BE2C (cell line): ENCODE data around the gene KCNMA1.
"Not testable (repeated sequence)": the region's sequence is repeated elsewhere in the genome, so short reads cannot be mapped to it uniquely, and the experiment has no call there.

ENCODE experiments used
- DNase-seq: peaks from one replicate; pipeline ENCODE4 v3.0.0-alpha.2; 2020
- H3K27me3 ChIP-seq: fragments of 250-450 bp; sonication (Bioruptor Pico); 2 replicates; pipeline ENCODE4 v1.5.1; 2020; ENCODE audit warnings: mild to moderate bottlenecking
- H3K36me3 ChIP-seq: fragments of 250-450 bp; sonication (Bioruptor Pico); 2 replicates; pipeline ENCODE4 v1.5.1; 2020; ENCODE audit warnings: mild to moderate bottlenecking
- H3K4me1 ChIP-seq: fragments of 250-450 bp; sonication (Bioruptor Pico); 2 replicates; pipeline ENCODE4 v1.5.1; 2020
- H3K4me3 ChIP-seq: 2 replicates; pipeline ENCODE4 v1.5.1; 2011; ENCODE audit warnings: low read depth, low read length
- H3K9me3 ChIP-seq: fragments of 250-450 bp; sonication (Bioruptor Pico); 2 replicates; pipeline ENCODE4 v1.5.1; 2020
- TF ChIP-seq, protein P1 (sequence below): IDR thresholded peaks from 2 replicates; pipeline ENCODE4 v1.5.1; 2012; ENCODE audit warnings: mild to moderate bottlenecking, low read depth, low read length

Gene KCNMA1

DNA sequence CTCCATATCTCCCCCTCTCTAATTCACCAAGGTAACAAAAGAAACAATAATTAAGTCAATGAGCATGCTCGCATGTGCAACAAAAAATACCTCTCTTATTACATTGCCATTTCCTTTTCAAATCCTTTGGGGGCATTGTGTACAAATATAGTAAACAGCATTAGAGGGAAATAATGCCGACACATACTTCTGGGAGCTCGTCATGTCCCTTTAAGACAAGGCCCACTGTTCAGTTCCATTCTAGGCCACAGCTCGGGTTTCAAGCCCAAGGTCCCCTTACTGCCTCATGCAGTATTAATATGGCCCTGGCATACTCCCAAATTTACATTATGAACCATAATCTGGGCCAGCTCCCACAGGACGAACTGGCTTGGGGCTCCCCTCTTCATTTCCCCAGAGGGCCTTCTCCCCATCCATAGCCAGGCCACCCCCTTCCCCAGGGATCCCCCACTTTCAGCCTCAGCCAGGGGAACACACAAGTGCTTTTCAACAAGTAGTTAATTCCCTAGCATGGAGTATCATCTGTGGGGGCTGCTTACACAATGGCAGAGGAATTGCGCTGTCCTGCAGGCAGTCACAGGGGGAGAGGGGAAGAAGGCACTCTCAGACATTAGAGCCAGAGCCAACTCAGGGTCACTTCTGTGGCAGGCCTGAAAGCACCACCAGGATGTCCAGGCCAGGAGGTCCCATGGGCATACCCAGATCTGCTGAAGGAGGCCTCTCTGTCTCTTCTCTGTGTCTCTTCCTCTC lies 110.6 kb downstream of the KCNMA1 start:
- DNase-seq: no peak
- Histone ChIP-seq H3K4me1 (peaks cover 16% of the 10 kb centered on the region), H3K9me3 (no peaks in the 10 kb centered on the region), H3K36me3 (no peaks in the 10 kb centered on the region), H3K27me3 (no peaks in the 10 kb centered on the region), H3K4me3 (no peak overlapping the region)
- TF ChIP-seq, protein P1, sequence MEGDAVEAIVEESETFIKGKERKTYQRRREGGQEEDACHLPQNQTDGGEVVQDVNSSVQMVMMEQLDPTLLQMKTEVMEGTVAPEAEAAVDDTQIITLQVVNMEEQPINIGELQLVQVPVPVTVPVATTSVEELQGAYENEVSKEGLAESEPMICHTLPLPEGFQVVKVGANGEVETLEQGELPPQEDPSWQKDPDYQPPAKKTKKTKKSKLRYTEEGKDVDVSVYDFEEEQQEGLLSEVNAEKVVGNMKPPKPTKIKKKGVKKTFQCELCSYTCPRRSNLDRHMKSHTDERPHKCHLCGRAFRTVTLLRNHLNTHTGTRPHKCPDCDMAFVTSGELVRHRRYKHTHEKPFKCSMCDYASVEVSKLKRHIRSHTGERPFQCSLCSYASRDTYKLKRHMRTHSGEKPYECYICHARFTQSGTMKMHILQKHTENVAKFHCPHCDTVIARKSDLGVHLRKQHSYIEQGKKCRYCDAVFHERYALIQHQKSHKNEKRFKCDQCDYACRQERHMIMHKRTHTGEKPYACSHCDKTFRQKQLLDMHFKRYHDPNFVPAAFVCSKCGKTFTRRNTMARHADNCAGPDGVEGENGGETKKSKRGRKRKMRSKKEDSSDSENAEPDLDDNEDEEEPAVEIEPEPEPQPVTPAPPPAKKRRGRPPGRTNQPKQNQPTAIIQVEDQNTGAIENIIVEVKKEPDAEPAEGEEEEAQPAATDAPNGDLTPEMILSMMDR: no peak

DNA sequence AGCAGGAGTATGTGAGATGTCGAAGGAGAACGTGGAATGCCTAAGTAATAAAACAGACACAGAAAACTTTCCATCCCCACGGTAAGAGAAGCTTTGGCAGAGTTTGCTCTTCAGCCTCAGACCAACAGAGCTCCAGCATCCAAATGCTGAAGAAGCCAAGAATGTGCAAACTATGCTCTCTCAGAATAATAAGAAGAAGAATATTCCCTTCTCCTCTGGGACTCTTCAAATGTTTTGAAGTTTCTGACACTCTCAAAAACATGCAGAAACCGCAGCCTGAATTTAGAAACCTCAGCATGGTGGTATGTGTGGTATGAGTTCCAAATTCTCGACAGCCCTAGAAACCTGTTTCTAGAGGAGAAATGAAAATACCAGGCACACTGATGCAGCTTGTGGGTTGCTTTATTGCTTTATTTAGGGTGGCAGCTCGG lies 113.3 kb downstream of the KCNMA1 start:
- TF ChIP-seq, protein P1: no peak
- H3K9me3 ChIP-seq: no peaks in the 10 kb centered on the region
- no peak for DNase-seq
- H3K27me3 ChIP-seq: no peaks in the 10 kb centered on the region
- H3K4me3 ChIP-seq: no peak overlapping the region
- no peaks in the 10 kb centered on the region for H3K36me3 ChIP-seq
- H3K4me1 ChIP-seq: peaks cover 2% of the 10 kb centered on the region; the same call in 1 of the 2 replicates

DNA sequence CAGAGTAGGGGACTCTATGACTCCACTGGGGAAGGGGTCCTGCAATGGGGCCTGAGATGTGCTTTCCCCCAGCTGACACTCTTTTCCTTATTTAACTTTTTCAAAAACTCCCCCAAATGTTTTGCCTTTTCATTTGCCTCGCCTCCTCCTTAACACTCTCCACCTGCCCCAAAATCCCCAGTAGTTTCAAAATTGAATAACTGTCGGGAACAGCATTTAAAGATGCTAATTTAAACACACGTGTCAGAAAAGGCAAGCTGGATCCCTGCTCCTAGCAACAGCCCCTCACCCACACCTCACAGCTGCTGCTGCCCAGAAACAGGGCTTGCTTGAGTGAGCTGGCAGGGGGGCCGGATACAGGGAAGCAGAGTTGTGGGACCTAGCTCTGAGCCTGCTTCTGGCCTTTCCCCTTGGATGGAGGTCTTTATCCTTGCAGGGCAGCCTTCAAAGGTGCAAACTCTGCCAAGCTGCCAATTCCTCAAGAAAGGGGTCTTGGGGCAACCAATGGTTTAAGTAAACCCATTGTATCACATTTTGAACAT lies 115.3 kb downstream of the KCNMA1 start:
- H3K4me1 ChIP-seq: peaks cover 2% of the 10 kb centered on the region; the same call in 1 of the 2 replicates
- no peaks in the 10 kb centered on the region for H3K27me3 ChIP-seq

DNA sequence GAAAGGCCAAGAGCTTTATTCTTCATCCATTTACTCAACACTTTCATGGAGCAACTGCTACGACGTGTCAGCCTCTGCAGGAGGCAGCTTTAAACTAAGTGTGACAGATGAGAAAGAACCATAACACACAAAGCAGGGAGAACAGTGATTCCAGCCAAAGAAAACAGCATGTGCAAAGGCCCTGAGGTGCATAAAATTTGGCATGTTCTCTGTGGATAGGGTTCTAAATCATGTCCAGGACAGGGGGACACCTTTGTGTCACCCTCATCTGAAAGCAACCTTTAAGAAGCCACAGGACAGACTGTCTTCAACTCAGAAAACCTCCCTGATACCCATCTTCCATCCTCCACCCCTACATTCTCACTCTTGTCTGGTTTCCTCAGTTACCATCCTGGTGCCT lies 116.6 kb downstream of the KCNMA1 start:
- no peaks in the 10 kb centered on the region for H3K27me3 ChIP-seq
- TF ChIP-seq, protein P1: no peak
- H3K9me3 ChIP-seq: no peaks in the 10 kb centered on the region
- no peak for DNase-seq
- H3K4me1 ChIP-seq: no peaks in the 10 kb centered on the region
- H3K4me3 ChIP-seq: no peak overlapping the region
- H3K36me3 ChIP-seq: no peaks in the 10 kb centered on the region

More for the DNA sequence above, 115.3 kb downstream of the KCNMA1 start:
- H3K9me3 ChIP-seq: no peaks in the 10 kb centered on the region
- DNase-seq: no peak
- H3K36me3 ChIP-seq: no peaks in the 10 kb centered on the region
- TF ChIP-seq, protein P1: no peak
- H3K4me3 ChIP-seq: no peak overlapping the region

DNA sequence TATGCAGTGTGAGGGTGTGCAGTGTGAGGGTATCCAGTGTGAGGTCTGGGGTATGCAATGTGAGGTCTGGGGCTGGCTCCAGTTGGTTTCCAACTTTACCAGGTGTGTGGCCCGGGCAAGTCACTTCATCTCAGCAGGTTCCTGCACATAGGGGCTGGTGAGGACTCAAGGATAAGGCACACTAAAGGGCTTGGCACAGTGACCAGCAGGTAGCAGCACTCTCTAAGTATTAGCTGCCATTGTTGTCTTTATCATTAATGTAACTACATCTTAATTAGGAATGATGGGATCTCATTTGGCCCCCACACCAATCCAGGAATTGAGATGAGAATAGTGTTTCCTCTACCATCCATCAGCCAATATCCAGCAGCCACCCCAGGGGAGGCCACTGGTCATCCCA lies 117.3 kb downstream of the KCNMA1 start:
- Histone ChIP-seq H3K4me3 (no peak overlapping the region), H3K27me3 (no peaks in the 10 kb centered on the region), H3K36me3 (no peaks in the 10 kb centered on the region), H3K4me1 (no peaks in the 10 kb centered on the region), H3K9me3 (no peaks in the 10 kb centered on the region)
- no peak for DNase-seq
- TF ChIP-seq, protein P1: no peak

DNA sequence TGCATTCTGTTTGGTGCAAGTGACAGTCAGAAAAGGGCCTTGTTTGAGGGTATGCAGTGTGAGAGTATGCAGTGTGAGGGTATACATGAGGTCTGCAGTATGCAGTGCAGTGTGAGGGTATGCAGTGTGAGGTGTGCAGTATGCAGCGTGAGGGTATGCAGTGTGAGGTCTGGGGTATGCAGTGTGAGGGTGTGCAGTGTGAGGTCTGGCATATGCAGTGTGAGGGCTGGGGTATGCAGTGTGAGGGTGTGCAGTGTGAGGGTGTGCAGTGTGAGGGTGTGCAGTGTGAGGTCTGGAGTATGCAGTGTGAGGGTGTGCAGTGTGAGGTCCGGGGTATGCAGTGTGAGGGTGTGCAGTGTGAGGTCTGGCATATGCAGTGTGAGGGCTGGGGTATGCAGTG lies 117.8 kb downstream of the KCNMA1 start:
- H3K9me3 ChIP-seq, H3K27me3 ChIP-seq, H3K4me1 ChIP-seq, H3K4me3 ChIP-seq, H3K36me3 ChIP-seq, DNase-seq: not testable (repeated sequence)
